Measurements from ENCODE around the gene ATXN7L2.
"Not testable (repeated sequence)": the region's sequence is repeated elsewhere in the genome, so short reads cannot be mapped to it uniquely, and the experiment has no call there.

ATXN7L2 gene, protein sequence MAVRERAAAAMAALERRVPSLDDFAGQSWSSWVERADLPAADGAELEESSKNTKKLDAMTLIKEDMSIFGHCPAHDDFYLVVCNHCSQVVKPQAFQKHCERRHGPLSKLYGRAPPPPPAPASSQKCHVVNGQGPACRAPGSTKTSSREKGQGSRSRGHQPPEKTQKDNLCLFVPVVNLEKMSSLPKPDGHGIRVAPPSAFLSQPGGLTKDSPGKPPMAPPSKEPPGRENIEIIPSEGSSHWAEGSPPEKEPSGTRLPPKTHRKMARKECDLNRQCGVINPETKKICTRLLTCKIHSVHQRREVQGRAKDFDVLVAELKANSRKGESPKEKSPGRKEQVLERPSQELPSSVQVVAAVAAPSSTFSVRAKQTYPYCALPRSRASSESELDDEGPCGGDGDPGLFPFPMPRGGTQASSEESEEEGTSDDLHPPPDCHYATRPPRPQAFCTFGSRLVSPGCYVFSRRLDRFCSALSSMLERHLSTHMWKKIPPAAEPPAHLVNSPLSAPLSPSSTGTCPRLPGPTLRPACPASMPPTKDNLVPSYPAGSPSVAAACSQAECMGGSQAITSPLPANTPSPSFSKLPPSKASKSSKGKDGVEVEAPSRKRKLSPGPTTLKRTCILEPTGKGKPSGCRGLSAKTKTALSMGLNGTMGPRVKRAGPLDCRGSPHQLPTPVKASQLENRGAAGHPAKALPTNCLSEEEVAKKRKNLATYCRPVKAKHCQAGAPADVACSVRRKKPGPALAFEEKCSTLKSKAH

DNA sequence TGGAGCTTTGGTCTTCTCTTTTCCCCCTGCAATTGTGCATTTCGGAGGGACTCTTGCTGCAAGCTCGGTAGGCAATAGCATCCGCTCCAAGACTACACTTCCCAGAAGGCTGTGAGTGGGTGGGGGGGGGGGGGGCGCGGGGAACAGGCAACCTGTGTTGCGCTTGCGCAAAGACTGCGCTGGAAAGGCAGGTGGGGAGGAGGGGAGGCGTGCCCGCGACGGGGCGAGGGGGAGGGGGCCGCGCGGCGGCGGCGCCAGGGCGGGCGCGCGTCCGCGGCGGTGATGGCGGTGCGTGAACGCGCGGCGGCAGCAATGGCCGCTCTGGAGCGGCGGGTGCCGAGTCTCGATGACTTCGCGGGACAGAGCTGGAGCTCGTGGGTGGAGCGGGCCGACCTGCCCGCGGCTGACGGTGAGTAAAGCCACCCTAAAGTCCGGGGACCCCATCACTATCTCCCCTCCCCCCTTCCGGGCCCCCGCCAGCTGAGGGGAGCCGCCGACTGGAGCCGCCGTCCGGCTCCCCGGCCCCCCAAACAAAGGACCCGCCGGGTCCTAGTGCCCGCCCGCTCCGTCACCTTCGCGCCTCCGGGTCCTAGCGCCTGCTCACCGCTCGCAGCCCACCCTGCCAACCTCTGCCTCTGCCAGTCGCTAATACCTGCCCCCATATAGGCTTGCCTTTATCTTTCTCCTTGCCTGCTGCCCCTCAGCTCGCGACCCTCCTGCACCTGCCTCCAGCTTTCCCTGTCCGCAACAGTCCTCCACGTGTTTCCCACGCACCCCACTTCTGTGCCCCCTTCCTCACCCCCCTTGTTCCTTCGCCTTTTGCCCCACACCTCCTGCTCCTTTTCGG, at the start of gene ATXN7L2:
Gene ATXN7L2 (plus strand): TSS at position 234 of the 847 bp plus-strand sequence. CDS start 49 bp downstream, at position 283.
- peak; percentile 94 for DNase-seq (ENCODE audit: low spot score)

DNA sequence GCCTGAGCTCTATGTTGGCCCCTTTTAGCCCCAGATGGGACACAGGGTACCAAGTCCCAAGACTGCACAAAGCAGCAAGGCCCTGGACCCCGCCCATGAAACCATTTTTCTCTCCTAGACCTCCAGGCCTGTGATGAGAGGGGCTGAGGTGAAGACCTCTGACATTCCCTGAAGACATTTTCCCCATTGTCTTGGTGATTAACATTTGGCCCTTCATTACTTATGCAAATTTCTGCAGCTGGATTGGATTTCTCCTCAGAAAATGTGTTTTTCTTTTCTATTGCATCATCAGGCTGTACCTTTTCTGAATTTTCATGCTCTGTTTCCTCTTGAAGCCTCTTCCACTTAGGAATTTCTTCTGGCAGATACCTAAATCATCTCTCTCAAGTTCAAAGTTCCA, 49.2 kb upstream of the ATXN7L2 start:
- DNase-seq (ENCODE audit: low spot score), result no peak

DNA sequence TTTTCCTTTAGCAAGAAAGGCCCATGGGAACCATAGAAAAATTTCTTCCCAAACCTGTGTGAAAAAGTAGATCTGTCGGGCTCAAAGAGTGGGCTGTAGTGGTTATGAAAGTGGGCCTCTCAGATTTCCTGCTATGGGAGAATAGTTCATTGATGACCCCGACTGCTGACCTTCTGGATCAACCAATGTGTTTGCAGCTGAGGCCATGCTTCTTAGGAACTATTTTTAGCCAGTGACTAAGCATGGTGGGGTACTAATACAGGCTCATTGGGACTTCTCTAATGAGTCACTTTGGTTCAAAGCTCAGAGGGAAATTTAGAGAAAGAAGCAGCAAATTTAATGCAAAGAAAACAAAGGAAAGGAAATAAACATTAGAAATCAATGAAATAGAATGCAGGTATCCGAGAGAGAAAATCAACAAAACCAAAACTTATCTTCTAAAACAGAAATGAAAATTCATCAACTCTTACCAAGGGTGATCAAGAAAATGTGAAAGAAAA, 44.9 kb upstream of the ATXN7L2 start:
- DNase-seq (ENCODE audit: low spot score), result no peak

DNA sequence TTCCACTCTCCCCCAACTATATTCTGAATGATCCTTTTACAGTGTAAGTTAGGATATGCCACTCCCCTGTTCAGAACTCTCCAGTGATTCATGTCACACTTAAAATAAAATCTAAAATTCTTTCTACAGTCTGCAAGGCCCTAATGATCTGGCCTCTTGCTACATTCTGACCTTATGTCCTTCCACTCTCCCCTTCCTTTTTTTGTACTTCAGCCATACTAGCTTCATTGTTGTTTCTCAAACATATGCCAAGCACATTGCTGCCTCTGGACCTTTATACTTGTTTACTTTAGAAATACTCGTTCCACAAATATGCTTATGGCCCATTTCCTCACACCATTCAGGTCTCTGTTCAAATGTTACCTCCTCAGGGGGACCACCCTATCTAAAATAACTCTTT, 42.6 kb upstream of the ATXN7L2 start:
- no peak for DNase-seq (ENCODE audit: low spot score)

DNA sequence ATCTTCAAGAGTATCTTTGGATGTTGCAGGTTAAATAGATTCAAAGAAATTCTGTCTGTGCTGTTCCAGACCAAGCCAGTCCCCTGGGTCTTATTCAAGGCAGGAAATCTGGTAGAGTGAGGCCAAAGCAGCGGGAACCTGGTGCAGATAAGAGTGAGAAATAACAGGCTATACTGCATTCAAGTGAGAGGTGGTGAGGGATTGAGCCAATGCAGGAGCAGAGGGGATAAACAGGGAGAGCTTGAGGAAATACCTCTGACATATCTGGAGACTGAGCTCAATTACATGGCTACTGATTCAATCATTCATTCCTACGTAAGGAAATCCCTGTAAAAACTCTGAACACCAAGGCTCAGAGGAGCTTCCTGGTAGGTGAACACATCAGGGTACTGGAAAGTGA, 40.2 kb upstream of the ATXN7L2 start:
- DNase-seq (ENCODE audit: low spot score), result no peak

DNA sequence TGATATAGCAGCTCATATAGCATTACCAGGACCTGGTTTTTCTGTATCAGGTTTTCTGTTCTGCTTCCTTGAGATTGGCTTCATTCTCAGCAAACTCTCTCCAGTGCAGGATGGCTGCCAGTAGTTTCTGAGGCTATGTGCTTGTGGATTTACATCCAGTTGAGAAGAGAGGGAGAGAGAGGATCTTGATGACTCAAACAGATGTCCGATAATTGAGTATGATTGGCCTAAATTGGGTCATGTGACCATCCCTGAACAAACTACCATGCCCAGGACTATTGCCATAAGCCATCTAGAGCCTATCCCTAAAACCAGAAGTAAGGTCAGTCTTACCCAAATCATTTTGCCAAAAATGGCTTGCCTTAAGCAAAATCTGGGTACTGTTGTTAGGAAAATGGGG, 39.4 kb upstream of the ATXN7L2 start:
- DNase-seq (ENCODE audit: low spot score), result no peak

DNA sequence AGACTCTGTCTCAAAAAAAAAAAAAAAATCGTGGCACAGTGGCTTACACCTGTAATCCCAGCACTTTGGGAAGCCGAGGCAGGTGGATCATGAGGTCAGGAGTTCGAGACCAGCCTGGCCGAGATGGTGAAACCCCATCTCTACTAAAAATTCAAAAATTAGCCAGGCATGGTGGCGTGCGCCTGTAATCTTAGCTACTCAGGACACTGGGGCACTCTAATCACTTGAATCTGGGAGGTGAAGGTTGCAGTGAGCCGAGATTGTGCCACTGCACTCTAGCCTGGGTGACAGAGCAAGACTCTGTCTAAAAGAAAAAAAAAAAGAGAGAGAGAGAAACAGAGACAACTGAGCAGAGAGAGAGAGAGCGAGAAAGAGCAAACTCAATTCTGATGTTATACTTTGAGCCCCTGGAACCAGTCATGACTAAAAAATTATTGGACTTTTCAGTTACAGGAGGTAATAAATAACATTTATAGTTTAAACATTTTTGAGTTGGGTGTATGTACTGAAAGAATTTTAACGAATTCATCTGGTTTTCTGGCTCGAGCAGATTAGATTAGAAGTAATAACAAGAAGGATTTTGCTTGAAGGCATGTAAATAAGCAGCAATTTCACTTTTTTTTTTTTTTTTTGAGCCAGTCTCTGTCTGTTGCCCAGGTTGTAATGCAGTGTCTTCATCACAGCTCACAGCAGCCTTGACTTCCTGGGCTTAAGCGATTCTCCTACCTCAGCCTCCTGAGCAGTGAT, 37.6 kb upstream of the ATXN7L2 start:
- not testable (repeated sequence) for DNase-seq (ENCODE audit: low spot score)

DNA sequence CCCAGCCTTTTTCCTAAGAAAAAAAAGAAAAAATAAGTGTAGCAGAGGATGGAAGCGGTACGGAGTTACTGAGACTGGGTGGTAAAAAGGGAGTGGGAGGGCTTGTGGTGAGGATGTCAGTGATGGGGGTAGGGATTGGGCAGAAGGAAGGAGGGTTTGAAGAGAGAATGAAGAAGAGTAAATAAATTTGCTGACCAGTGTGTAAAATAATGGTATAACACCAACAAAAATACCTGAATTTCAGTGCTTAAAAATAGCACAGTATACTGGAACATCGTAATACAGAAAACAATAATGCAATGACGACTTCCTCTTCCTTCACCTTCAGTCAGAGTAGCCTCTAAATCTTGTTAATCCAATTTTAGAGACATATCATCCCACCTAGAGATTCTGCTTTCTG, 36.2 kb upstream of the ATXN7L2 start:
- DNase-seq (ENCODE audit: low spot score), result no peak

DNA sequence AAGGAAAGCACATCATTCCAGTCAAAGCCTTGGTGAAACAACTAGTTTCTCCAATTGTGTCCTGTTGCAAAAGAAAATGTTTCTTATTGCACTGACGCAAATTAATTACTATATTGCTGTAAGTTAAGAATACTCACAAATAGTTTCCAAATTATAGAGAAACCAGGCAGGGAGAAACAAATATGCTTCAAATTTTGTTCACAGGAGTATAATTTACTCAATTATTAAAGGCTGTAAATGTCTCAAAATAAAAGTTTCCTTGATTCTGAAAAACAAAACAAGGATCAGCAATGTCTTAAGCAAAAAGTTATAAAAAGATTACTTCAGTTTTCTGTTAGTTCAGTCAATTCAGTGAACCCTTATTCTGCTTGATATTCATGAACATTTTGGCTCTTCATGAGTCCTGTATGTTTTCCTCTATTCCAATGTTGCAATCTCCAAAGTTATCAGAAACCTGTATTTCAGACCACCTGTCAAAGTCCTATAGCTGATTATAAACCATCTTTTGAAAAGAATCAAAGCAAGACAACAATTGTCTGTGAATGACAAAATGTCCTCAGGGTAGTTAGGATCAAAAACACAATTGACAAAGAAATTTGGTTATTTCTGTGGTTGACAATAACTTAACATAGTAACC, 29.1 kb upstream of the ATXN7L2 start:
- no peak for DNase-seq (ENCODE audit: low spot score)

DNA sequence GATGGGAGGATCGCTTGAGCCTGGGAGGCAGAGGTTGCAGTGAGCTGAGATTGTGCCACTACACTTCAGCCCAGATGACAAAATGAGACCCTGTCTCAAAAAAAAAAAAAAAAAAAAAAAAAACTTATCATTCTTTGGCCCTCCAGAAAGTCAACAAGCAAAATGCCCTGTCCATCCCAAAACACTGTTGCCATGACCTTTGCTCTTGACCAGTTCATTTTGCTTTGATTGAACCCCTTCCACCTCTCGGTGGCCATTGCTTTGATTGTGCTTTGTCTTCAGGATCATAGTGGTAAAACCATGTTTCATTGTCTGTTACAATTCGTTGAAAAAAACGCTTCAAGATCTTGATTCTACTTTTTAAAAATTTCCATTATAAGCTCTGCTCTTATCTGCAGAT, 25.9 kb upstream of the ATXN7L2 start:
- no peak for DNase-seq (ENCODE audit: low spot score)

DNA sequence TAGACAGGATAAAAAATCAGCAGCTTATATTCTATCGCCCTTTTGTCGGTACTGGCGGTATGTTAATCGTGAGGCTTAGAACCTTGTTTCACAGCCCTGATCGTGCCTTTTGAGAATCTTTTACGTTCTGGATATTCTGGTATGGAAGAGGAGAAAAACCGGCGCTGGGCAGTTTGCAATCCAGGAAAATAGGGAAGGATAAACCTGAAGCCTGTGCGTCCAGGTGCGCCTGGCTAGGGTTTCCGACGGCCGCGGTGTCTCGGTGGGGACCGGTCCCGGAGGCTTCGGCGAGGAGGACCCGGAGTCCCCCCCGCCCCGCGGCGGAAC, 17.6 kb upstream of the ATXN7L2 start:
- no peak for DNase-seq (ENCODE audit: low spot score)

DNA sequence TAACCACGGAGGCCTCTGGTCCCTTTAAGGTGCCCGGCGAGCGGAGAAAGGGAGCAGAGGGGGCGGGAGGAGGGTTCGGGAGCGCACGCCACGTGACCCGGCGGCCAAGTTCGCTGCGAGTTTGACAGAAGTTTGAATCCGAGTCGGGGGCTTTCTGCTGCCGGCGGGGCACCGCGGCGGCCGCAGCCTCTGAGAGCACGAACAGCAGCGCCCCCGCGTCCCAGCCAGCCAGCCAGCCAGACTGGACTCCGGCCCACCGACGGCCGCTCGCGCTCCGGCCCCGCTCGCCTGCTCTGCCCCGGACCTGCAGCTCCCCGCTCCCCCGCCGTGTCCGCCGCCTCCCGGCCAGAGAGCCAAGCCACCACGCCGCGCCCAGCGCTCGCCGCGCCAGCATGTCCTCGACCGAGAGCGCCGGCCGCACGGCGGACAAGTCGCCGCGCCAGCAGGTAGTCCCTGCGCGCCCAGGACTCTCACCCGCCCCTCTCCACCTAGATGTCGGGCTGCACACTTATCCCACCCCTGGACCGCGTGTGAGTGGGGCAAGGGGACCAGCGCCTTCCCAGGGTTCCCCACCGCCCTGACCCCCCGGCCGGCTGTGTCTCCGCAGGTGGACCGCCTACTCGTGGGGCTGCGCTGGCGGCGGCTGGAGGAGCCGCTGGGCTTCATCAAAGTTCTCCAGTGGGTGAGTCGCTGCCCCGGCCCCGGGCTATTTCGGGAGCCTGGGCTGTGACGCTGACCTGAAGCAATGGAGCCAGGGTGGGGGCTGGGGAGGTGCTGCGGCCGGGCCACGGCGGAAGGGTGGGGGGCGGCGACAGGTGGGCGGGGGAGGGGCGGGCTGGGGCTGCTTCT, 17.0 kb upstream of the ATXN7L2 start, which contains the start of gene SYPL2:
Gene SYPL2 (plus strand): TSS at position 95 of the 849 bp plus-strand sequence. CDS start 298 bp downstream, at position 393.
- no peak for DNase-seq (ENCODE audit: low spot score)

DNA sequence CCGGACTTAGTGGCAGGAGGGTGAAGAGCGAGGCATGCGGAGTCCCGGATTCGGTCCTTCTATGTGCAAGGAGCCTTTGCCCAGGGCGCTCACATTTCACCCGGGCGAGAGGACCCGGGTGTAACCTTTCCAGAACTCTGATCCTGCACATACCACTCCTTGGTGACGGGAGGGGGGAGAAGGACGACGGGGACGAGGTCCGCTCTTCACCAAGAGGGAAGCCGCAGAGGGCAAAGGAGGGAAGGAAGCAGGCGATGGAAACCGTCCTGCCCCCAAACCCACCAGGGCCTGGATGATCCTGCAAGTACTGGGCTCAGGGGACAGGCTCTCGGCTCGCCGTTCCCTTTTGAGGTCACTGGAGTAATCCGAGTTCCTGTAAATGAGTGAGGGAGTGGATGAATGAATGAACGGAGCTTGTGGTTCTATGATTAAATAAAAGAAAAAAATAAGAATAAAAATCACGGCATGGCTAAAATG, 16.4 kb upstream of the ATXN7L2 start:
- DNase-seq (ENCODE audit: low spot score), result no peak

DNA sequence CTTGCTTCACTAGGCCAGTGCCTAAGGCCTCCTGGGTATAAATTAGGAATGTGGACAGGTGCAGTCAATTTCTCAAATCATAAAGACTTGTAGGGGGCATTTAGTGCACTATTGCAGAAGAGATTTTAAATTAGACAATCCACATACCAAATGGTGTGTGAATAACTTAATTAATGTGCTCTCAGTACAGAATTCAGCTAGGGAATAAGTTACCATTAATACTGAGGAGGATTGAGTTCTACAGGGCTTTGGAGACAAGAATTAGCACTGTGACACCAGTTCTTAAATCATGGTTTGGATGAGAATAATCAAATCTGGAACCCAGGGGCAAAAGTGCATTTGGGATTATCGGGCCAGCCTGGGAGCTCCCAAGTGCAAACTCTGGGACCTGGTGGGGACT, 15.6 kb upstream of the ATXN7L2 start:
- DNase-seq (ENCODE audit: low spot score), result no peak

DNA sequence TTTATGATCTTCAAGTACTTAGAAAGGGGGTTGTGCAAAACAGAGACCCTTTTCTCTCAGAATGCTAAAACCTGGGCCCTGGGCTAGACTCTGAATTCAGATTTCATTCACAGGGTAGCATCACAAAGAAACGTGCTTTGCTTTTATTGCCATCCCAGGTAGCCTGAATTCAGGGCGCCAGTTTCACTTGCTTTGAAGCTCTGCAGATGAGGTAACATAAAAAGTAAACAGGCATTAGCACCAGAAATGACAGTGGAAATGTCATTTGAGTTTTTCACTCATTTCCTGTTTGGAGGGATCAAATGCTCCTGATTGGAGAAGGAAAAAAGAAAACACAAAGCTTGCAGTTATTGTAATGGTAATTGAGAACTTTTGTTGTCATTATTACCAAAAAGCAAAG, 14.8 kb upstream of the ATXN7L2 start:
- no peak for DNase-seq (ENCODE audit: low spot score)

DNA sequence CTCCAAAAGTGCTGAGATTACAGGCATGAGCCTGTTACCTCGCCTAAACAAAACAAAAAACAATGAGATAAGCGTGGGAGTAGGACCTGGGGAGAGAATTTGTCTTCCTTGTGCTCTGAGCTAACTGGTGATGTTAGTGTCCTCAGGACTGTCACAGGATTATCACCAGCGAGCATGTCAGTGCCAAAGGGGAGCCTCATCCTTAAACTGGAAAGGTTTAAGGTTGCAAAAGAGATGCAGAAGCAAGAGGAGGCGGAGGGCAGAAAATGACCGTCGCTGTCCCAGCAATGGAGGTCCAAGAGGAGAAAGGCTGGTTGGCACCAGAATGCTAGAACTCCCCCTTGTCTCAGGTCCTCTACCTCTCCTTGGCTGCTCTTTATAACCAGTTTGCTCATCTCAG, 13.5 kb upstream of the ATXN7L2 start:
- no peak for DNase-seq (ENCODE audit: low spot score)

DNA sequence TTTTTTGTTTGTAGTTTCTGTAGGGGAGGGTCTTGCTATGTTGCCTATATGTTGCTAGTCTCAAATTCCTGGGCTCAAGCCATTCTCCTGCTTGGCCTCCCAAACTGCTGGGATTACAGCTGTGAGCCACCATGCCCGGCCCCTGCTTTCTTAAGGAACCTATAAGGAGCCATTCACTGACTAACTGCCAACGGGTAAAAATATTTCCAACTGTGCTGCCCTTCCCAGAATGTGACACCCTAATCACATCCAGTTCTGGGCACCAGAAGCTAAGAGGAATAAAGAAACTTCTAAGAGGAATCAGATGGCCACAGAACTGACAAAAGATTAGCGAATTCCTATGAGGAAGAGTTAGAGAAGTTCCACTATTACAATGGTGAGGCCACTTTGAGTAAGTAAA, 10.9 kb upstream of the ATXN7L2 start:
- DNase-seq (ENCODE audit: low spot score), result no peak

DNA sequence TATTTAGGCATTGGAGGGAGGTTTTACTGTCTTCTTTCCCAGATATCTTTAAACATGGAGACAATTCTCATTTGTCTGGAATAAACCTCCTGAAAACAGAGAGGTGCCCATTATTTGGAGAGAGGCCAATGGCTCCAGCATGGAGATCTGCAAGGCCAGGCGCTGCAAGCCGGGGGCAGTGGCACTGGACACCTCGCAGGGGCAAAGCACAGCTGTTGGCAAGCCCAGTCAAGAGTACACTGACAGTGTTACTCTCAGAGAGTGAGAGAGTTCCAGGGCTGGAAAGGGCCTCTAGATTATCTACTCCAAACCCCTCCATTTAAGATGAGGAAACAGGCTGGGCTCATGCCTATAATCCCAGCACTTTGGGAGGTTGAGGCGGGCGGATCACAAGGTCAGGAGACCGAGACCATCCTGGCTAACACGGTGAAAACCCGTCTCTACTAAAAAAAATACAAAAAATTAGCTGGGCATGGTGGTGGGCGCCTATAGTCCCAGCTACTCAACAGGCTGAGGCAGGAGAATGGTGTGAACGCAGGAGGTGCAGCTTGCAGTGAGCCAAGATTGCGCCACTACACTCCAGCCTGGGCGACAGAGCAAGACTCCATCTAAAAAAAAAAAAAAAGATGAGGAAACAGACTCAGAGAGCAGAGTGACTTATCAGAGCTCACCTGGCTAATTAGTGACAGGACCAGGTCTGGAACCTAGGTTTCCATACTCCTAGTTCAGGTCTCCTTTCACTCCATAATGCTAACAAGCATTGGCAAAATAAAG, 10.2 kb upstream of the ATXN7L2 start:
- not testable (repeated sequence) for DNase-seq (ENCODE audit: low spot score)

DNA sequence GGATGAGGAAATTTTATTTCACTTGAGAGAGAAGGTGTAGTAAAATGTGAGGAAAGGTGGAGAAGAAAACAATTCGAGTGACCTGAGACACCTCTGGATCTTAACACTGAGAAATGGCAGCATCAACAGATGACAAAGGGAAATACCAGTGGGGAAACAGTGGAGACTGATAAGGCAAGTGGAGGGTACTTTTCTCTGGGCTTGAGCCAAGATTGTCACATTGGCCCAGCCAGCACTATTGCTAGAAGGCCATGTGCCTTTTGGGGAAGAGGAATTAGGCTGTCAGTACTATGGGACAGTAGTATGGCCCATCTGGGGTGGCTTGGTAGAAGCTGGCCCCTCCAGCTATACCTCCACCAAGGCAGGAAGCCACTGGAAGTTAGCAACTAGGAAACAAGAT, 9.0 kb upstream of the ATXN7L2 start:
- DNase-seq (ENCODE audit: low spot score), result no peak
